A673 (cell line): ENCODE measurements around the gene TARBP2.

ENCODE experiments used
- EZH2 ChIP-seq: fragments of 200-600 bp; sonication (generic); IDR thresholded peaks from 2 replicates; pipeline ENCODE4 v1.6.1; 2017; ENCODE audit warnings: borderline replicate concordance, low read depth, mild to moderate bottlenecking, mixed read lengths, antibody characterized with exemption, low read length; ENCODE audit not compliant: poor library complexity, severe bottlenecking
- TF ChIP-seq, protein P1 (sequence below): fragments of 300-800, 200-600 bp; sonication (generic); conservative IDR thresholded peaks from 2 replicates; pipeline ENCODE4 v1.5.1; 2017; ENCODE audit warnings: low read depth, mild to moderate bottlenecking, antibody characterized with exemption, low read length, moderate library complexity, mixed read lengths

DNA sequence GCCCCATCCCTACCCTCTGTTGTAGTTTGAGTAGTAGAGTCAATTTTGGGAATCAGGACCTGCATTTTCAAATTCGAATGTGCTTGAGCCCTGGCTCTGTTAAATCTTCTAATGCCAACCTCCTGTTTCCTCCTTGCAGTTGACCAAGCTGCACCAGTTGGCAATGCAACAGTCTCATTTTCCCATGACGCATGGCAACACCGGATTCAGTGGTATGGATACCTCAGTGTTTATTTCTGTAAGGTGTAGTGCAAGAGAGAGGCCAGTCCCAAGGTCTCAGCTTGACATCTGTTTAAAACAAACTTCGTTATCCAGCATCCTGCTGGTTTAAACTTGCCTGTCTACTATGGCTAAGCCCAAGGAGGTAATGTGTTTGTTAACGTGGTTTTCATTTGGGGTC, 34.0 kb upstream of the TARBP2 start:
- TF ChIP-seq, protein P1, sequence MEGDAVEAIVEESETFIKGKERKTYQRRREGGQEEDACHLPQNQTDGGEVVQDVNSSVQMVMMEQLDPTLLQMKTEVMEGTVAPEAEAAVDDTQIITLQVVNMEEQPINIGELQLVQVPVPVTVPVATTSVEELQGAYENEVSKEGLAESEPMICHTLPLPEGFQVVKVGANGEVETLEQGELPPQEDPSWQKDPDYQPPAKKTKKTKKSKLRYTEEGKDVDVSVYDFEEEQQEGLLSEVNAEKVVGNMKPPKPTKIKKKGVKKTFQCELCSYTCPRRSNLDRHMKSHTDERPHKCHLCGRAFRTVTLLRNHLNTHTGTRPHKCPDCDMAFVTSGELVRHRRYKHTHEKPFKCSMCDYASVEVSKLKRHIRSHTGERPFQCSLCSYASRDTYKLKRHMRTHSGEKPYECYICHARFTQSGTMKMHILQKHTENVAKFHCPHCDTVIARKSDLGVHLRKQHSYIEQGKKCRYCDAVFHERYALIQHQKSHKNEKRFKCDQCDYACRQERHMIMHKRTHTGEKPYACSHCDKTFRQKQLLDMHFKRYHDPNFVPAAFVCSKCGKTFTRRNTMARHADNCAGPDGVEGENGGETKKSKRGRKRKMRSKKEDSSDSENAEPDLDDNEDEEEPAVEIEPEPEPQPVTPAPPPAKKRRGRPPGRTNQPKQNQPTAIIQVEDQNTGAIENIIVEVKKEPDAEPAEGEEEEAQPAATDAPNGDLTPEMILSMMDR = no peak
- no peak for TF ChIP-seq EZH2
